Measurements from ENCODE around the gene PI4KB.
A peak's percentile ranks its signal among the peaks of the same experiment; 100 is the strongest.
"Not testable (repeated sequence)": the region's sequence is repeated elsewhere in the genome, so short reads cannot be mapped to it uniquely, and the experiment has no call there.

The PI4KB gene
- 102 to 155 reads per million in 2 experiments for total RNA-seq

GRCh38 chr1:151327223-151327902, at the start of gene PI4KB:
TSS of gene PI4KB (minus strand) at chr1:151327416. CDS start at chr1:151316481, 10,935 bp downstream.
- peak; percentile 81 for DNase-seq (ENCODE audit: low read depth)

- no peak for DNase-seq (ENCODE audit: low read depth)
These were observed 46.0 kb upstream of the PI4KB start for GRCh38 chr1:151373196-151373595.

GRCh38 chr1:151372058-151372934, 45.1 kb upstream of the PI4KB start, which contains the start of gene SELENBP1:
TSS of gene SELENBP1 (minus strand) at chr1:151372705. CDS start at chr1:151372641, 64 bp downstream.
- DNase-seq (ENCODE audit: low read depth): no peak

GRCh38 chr1:151371370-151372057, 44.3 kb upstream of the PI4KB start:
- no peak for DNase-seq (ENCODE audit: low read depth)

- DNase-seq (ENCODE audit: low read depth): no peak
These were observed 43.1 kb upstream of the PI4KB start for GRCh38 chr1:151370211-151370911.

GRCh38 chr1:151369621-151370048, 42.4 kb upstream of the PI4KB start:
- DNase-seq (ENCODE audit: low read depth): no peak

GRCh38 chr1:151369302-151369610, 42.0 kb upstream of the PI4KB start:
- DNase-seq (ENCODE audit: low read depth): no peak

GRCh38 chr1:151368393-151369301, 41.4 kb upstream of the PI4KB start:
- DNase-seq (ENCODE audit: low read depth): no peak

- DNase-seq (ENCODE audit: low read depth): no peak
These were observed 40.6 kb upstream of the PI4KB start for GRCh38 chr1:151367658-151368392.

- DNase-seq (ENCODE audit: low read depth): no peak
These were observed 37.8 kb upstream of the PI4KB start for GRCh38 chr1:151364996-151365395.

GRCh38 chr1:151362308-151363155, 35.3 kb upstream of the PI4KB start:
- no peak for DNase-seq (ENCODE audit: low read depth)

- no peak for DNase-seq (ENCODE audit: low read depth)
These were observed 34.7 kb upstream of the PI4KB start for GRCh38 chr1:151361883-151362282.

GRCh38 chr1:151356696-151357095, 29.5 kb upstream of the PI4KB start:
- no peak for DNase-seq (ENCODE audit: low read depth)

GRCh38 chr1:151352021-151352718, 25.0 kb upstream of the PI4KB start:
- DNase-seq (ENCODE audit: low read depth): no peak

- DNase-seq (ENCODE audit: low read depth): not testable (repeated sequence)
These were observed 23.1 kb upstream of the PI4KB start for GRCh38 chr1:151350323-151350722.

GRCh38 chr1:151347523-151348246, 20.5 kb upstream of the PI4KB start:
- no peak for DNase-seq (ENCODE audit: low read depth)

- DNase-seq (ENCODE audit: low read depth): peak; percentile 91
These were observed 19.7 kb upstream of the PI4KB start, which contains the start of gene RFX5 for GRCh38 chr1:151346769-151347522. TSS of gene RFX5 (minus strand) at chr1:151347252. CDS start at chr1:151346320, 932 bp downstream.
